ENCODE results near the gene ETFDH.
"Not testable (repeated sequence)": the region's sequence is repeated elsewhere in the genome, so short reads cannot be mapped to it uniquely, and the experiment has no call there.

The ETFDH gene

DNA sequence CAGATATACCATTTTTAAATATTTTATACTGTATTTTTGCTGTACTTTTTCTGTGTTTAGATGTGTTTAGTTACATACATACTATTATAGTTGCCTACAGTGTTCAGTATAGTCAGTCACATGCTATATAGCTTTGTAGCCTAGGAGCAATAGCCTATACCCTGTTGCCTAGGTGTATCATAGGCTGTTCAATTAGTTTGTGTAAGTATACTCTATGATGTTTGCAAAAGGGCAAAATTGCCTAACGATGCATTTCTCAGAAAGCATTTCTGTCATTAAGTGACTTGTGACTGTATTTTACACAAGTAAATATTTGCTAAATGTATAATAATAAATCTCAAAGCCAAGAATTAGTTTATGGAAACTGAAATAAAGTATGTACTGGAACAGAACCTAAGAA, 9.5 kb downstream of the ETFDH start:
- FAIRE-seq: no peak

DNA sequence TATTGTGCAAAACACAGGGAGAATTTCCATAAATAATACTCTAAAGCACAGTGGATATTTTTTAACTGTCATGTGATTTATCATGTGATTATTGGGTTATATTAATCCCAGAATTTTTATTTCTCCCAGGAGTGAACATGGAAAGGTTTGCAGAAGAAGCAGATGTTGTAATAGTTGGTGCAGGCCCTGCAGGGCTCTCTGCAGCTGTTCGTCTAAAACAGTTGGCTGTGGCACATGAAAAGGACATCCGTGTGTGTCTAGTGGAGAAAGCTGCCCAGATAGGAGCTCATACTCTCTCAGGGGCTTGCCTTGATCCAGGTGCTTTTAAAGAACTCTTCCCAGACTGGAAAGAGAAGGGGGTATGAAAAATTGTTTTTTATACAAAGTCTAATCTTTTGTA, 10.0 kb downstream of the ETFDH start:
- no peak for FAIRE-seq

DNA sequence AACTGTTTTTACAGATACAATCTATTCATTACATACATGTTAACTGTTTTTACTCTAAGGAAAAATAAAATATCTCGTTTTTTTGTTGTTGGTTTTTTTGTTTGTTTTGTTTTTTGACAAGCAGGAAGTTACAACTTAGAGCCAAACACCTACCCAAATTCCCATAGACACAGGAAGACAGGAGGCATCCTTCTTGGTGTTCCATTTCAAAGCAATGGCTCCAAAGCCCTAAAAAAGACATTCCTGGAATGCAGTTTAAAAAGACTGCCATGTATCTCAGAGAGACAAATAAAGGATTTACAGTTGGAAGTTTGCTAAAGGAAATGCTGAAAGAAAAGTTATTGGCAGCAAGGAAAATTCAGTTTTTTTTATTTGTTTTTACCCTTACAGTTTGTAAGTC, 16.7 kb downstream of the ETFDH start:
- no peak for FAIRE-seq

DNA sequence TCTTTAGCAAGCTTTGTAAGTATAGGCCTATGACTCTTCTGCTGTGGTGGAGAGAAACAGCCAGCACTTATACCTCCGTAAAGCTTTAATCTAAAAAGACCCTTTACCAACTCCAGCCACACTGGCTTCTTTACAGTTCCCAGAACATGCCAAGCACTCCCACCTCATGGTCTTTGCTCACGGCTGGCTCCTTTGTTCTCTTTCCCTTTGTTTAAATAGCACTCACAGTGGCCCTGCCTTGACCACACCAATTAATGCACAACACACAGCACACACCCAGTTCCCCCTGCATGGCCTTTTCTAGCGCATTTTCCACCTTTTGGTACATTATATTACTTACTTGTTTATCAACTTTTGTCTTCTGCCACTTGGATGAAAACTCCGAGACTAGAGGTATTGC, 32.2 kb downstream of the ETFDH start:
- no peak for FAIRE-seq

DNA sequence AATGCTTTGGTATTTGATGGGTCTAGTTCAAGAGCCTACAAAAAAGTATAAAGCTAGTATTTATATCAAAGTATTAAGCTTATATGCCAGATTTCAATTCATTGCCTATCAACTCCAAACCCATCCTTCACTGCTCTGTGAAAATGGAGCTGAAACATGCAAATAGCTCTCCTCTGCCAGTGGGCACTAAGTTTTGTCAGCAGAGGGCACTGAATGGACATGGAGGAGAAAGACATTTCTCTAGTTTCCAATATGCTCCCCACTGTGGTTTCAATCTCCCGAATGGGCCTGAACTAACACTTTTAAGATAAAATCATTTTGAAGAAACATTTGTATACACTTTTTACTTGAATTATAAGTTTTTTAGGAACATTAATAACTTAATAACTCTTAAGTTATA, 38.7 kb downstream of the ETFDH start:
- no peak for FAIRE-seq

DNA sequence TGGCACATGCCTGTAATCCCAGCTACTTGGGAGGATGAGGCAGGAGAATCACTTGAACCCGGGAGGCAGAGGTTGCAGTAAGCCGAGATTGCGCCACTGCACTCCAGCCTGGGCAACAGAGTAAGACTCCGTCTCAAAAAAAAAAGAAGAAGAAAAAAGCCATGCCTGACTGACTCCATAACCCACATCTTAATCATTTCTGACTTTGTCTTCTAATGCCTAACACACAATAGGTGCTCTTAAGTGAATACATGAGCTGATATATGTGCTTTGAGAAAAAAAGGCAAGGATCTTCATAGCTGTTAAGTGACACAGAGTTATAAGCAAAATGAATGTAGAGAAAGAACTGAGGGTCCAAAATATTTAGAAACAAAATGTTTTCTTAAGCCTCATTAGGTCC, 40.5 kb downstream of the ETFDH start:
- not testable (repeated sequence) for FAIRE-seq

DNA sequence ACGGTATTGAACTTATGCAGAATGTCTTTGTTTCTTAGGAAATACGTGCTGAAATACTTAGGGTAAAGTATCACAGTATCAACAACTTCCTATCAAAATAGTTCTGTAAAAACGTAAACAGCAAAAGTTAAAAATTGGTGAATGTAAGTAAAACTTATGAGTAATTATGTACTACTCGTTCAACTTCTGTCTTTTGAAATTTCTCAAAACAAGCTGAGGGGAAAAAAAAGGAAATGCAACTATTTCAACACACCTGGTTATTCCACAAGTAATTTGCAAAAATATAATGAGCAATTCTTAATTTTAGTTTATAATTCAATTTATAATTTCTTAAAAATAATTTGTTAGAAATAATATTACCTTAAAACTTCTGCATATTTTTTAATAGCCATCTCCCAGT, 42.8 kb downstream of the ETFDH start:
- no peak for FAIRE-seq

DNA sequence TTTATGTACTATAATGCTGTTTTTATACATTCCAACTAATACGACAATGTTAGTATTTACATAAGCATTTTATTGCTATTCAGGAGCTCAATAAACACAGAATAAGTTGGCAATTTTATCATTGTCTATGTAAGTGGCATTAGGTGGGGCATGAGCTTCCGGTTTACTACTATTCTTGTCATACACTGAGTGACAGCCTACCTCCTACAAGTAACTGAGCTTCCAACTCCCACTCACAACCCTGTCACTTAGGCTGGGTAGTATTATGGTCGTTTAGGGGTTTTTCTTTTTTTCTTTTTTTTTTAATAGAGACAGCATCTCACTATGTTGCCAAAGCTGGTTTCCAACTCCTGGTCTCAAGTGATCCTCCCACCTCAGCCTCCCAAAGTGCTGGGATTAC, 43.7 kb downstream of the ETFDH start:
- no peak for FAIRE-seq

DNA sequence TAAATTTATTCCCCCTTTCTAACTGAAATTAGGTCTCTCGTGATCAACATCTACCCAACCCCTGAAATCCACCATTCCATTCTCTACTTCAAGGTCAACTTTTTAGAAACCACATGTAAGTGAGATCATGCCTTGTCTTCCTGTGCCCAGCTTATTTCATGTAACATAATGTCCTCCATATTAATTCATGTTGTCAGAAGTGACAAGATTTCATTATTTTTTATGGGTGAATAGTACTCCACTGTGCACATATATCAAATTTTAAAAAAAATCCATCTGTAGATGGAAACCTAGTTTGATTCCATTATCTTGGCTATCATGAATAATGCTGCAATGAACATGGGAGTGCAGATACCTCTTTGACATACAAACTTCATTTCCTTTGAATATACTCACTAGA, 49.6 kb downstream of the ETFDH start:
- no peak for FAIRE-seq

DNA sequence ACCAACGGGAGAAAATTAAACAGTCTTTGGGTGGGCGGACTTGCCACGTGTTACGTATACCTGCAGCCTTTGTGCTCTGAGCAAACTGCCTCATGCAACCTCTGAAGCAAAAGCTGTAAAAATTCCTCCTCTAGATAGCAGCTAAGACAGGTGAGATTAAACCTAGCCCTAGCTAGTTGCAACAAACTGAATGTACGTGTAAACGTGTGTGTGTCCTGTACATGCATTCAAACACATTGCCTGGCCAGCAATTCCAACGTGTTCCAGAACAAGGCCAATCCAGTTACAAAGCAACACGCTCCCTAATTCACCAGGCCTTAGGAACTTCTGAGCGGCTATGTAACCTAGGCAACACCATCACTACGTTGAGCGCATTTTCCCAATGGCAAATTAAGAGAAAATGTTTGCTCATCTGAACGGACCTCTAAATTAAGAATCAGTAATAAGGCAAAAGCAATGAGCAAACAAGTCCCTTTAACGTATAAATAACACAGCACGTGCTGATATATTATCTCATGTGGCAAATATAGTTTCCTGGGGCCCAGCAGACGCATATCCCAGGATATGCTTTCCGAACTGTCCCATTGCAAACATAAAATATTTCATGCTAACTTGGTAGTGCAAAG, 50.3 kb downstream of the ETFDH start:
- no peak for FAIRE-seq

DNA sequence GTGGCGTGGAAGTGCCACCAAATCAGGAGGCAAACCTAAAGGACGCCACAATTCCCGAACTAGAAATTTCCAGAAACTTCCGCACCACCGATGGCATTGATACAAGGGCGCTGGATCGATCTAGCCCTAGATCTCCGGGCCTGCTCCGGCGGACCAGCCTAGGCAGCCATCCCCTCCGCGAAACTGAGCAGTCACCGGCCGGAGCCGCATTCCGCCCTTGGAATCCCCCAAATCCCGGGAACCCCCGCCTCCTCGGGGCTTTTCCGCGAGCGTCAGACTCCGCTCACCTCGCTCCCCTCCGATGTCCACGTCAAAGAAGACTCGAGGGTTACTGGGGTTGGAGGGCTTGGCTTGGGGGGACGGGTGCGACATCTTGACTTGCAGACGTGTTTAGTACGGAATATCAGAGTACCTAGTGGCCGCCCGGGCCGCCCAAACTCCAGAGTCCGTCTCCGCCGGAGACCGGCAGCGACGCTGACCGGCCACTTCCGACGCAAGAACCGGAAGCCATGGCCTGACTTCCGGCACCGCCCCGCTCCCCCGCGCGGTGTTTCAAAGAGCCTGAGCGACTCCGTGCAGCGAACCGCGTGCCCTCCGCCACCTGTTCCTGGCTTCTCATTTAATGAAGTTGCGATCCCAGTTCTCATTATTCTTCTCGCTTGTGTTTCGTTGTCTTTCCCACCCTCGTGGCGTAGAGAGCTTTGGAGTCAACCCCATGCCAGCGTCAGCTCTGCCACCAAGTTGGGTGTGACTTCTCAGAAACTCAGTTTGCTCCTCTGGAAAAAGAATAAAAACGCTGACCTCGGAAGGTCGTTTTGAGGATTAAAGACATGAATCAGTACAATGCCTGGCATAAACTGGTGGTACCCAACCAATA, 51.1 kb downstream of the ETFDH start, which contains the start of gene PPID:
TSS of gene PPID (minus strand) at position 480 of the 877 bp plus-strand sequence. CDS start at position 372, 108 bp downstream.
- peak; percentile 34 for FAIRE-seq

DNA sequence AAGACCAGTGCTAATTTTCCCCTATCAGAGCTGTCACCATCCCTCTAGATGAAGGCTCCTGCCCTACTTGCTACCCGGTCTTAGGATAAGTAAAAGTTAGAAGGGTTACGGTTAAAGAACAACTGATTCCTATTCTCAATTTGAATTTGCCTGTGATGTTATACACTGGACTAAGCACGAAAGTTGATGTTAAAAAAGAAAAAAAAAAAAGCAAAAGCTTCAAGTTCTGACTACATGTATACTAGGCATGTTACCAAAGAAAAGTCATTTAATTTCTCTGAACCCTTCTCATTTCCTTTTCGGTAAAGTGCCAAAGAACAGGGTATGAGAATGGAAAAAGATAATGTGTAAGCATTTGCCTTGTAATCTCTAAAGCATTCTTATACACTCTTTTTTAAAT, 52.5 kb downstream of the ETFDH start:
- FAIRE-seq: no peak

DNA sequence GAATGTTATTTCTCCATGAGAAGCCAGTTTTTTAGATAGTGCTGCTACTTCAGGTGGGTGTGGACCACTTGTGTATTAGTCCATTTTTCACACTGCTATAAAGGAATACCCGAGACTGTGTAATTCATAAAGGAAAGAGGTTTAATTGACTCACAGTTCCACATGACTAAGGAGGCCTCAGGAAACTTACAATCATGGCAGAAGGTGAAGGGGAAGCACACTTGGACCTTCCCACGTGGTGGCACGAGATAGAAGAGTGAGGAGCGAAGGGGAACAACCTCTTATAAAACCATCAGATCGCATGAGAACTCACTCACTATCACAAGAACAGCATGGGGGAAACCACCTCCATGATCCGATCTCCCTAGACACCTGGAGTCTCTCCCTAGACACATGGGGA, 54.5 kb downstream of the ETFDH start:
- FAIRE-seq: no peak

DNA sequence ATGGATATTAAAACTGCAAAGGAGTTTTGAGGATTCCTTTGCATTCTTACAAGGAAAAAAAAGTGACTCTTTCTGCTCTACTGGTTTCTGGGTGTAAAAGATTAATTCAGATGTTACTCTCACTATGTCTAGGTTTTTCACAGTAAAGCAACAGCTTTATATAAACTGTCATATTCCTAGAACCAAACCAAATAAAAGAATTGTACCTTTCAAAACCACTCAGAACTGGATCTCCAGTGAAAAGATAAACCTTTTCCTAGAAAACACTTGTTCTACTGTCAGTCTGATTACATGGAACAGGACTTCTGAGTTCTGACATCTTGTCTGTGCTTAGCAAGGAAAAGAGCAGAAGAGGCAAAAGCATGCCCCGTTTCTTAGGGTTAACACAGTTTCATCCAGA, 56.1 kb downstream of the ETFDH start:
- no peak for FAIRE-seq

DNA sequence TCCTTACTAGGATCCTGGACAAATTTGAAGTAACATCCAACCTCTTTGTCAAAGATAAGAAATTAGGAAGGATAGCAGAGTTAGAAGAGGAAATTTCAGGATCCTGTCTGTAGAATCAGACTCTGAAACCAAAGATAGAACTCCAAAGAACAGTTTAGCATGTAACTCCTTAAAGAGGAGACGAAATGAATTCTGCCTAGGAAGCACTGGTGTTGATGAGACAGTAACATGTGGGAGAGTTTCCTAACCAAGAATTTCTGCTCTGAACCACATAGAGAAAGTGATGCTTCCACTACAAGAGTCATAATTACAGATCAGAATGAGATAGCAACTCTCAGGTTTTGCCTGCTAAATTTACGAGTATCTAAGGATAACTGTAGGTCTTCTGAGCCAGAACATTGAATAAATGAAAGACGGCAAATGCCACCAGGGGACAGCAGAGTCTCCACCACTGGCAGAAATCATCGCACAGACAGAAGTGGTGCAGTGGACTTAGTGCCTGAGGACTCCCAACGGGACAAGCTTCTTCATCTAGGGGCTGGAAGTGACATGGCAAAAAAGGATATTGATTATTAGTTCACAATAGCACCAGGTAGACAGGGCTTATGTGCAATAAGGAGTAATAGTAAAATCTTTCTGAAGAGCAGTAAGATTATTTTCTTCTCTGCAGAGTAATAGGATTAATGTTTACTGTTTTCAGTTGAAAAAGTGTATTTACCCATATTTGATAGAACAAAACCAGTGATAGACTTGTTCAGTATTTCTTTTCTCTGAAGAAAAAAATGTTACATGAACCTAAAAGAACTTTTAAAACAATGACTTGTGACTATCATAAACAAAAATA, 57.8 kb downstream of the ETFDH start:
- FAIRE-seq: peak; percentile 89

DNA sequence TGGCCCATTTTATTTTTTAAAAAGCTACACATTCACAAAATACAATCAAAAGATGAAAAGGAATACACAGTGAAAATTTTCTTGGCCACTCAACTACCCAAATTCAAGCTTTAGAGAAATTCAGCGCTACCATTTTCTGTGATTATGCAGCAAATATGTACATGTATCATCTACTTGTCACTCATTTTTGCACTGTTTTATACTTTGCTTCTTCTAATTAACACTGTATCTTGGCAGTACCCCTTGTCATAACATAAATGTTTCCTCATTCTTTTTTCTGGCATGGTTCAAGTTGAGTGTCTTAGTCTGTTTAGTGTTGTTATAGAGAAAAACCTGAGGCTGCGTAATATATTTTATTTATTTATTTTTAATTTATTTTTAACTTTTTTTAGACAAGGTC, 66.8 kb downstream of the ETFDH start:
- no peak for FAIRE-seq

DNA sequence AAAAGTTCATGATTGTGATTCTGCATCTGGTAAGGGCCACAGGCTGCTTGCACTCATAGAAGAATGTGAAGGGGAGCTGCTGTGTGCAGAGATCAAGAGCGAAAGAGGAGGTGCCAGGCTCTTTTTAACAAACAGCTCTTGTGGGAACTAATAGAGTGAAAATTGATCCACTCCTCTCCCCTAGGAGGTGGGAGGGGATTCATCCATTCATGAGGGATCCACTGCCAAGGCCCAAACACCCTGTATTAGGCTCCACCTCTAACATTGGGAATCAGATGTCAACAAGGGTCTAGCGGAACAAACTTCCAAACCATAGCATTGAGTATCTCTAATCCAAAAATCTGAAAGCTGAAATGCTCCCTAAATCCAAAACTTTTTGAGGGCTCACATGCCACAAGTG, 67.5 kb downstream of the ETFDH start:
- FAIRE-seq: no peak

DNA sequence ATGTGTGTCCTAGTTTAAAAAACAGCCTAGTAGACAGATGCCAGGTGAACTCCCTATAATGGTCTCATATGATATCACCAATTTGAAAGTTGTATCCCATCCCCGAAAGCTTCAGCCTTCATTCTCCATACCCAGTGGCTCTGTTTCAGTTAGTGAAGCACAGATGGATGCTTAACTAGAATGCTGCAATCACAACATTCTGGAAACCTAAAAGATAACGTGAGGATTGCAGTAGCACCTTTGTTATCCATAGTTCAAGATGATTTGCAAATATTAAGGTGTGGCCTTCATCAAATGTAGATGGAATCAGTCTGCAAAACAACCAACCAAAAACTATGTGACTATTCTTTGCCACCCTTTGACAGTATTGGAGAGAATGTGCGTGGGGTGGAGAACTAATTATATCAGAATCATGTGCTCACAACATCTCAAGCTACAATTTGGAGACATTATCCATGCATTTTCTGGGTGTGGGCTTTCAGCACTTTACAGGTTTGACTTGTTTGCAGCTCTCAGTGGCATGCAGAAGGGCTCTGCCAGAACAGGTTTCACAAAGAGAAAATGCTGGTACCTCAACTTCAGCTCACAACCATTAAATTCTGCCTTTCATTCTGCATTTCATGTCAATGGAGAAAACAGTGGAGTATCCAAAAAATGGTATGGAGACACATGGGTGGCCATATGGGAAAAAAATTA, 69.4 kb downstream of the ETFDH start:
- no peak for FAIRE-seq

DNA sequence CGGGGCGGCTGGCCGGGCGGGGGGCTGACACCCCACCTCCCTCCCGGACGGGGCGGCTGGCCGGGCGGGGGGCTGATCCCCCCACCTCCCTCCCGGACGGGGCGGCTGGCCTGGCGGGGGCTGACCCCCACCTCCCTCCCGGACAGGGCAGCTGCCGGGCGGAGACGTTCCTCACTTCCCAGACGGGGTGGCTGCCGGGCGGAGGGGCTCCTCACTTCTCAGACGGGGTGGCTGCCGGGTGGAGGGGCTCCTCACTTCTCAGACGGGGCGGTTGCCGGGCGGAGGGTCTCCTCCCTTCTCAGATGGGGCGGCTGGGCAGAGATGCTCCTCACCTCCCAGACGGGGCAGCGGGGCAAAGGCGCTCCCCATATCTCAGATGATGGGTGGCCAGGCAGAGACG, 74.4 kb downstream of the ETFDH start:
- not testable (repeated sequence) for FAIRE-seq

DNA sequence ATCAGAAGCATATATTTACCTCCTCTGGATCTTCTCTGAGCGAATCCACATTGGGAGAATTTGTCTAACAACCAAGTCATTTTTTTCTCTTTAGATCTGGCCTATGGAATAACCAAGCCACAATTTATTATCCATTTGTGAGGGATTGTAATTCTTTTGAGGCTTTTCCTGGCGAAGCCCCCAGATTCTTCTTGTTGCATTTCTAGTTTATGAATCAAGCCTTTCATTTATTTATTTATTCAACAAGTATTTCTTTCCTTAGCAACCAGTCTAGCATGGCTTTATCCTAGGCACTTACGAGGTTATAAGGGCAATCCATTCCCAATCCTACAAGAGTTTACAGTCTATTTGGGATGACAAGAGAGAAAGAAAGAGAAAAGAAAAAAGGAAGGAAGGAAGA, 78.3 kb downstream of the ETFDH start:
- no peak for FAIRE-seq

DNA sequence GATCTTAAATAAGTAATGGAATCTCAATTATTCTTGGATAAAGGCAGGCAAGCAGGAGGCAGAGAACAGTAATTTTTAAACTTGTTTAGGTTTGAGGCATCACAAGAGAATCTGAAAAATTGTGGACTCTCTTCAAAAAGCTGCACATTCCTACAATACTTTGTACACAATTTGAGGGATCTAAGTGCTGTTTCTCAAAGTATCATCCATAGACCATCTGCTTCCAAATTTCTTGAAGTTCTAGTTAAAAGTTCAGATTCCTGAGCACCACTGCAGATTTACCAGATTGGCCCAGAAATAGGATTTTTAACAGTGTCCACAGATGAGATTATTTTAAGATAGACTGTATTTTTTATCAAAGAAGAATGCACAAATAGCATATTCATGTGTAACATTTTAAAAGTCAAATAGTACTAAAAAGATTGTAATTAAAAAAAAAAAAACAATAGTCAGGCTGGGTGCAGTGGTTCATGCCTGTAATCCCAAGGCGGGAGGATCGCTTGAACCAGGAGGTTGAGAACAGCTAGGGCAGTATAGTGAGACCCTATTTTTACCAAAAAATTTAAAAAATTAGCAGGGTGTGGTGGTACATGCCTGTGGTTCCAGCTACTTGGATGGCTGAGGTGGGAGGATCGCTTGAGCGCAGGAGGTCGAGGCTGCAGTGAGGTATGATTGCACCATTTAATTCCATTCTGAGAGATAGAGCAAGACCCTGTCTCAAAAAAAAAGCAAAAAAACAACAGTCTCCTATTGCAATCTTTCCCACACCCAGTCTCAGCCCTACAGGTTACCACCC, 82.5 kb downstream of the ETFDH start:
- no peak for FAIRE-seq

DNA sequence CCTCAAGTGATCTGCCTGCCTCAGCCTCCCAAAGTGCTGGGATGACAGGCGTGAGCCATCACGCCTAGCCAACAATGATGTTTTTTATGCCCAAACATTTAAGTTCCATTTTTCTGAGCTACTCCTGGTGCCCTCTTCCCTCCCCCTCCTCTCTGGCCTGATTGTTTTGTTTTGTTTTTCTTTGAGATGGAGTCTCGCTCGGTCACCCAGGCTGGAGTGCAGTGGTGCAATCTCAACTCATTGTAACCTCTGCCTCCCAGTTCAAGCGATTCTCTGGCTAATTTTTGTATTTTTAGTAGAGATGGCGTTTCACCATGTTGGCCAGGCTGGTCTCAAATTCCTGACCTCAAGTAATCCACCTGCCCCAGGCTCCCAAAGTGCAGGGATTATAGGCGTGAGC, 83.7 kb downstream of the ETFDH start:
- not testable (repeated sequence) for FAIRE-seq

All from A204.1 (cell line).